NCI-H1436 treated with DMSO at 0.1 percent for 48 hours (cell line): Measurements from ENCODE around the gene CAMKV.
"Not testable (repeated sequence)": the region's sequence is repeated elsewhere in the genome, so short reads cannot be mapped to it uniquely, and the experiment has no call there.

ENCODE experiments used
- DNase-seq: peaks from one replicate; lab custom pipeline; 2025; lab: John Stamatoyannopoulos, UW

CAMKV gene

GRCh38 chr3:49855662-49856061 is 14.0 kb downstream of the CAMKV start:
- DNase-seq: no peak

GRCh38 chr3:49845694-49846093 is 24.0 kb downstream of the CAMKV start:
- DNase-seq: no peak

GRCh38 chr3:49844464-49845183 is 25.1 kb downstream of the CAMKV start:
- DNase-seq: no peak

GRCh38 chr3:49842843-49843517 is 26.7 kb downstream of the CAMKV start:
- DNase-seq: no peak

GRCh38 chr3:49841806-49842205 is 27.9 kb downstream of the CAMKV start:
- DNase-seq: no peak

- DNase-seq: no peak
Observed at GRCh38 chr3:49841126-49841696, 28.5 kb downstream of the CAMKV start.

DNA sequence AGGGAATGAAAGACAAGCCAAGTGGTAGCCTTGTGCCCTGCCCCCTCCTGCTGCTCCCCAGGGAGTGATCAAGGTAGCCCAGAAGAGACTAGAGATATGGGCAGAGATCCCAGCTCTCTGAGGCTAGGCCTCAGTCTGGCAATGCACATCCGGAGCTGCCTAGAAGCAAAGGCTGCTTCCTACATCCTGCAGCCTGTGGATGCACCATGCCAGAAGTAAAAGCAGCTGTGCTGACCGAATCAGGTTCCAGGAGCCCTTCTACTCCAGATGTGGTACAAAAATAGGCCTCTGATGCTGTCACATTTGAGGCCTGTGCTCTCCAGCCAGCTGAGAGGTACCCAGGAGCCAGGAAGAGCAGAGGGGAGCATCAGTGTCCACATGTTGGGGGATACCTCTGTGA is 29.3 kb downstream of the CAMKV start:
- DNase-seq: no peak

DNA sequence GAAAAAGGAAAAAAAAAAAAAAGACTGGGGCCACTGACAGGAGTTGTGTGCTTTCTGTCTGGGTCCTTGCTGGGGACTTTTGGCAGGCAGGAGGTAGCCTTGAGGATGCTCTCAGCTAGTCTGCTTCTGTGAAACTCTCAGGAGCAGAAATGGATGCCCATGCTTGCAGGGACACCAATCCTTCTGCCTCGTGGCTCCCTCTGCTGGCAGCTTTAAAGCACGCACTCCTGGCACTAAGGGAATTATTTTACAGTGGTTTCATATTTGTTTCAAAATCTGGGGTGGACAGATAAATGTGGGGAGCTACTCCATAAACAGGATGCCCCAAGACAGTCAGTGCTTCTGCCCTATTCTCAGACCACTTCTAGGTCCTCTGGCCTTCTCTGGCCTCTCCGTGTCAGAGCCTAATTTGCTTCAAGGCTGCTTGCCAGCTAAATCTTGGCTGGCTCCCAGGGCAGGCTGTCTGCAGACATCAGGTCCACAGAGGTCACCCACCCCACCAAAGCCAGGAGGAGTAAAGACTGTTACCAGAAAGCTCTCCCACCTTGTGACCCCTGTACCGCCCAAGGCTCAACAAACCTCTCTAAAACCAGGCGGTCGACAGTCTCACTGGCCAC is 30.4 kb downstream of the CAMKV start:
- no peak for DNase-seq

GRCh38 chr3:49831341-49831740 is 38.4 kb downstream of the CAMKV start:
- no peak for DNase-seq

GRCh38 chr3:49826016-49826415 is 43.7 kb downstream of the CAMKV start:
- no peak for DNase-seq

DNA sequence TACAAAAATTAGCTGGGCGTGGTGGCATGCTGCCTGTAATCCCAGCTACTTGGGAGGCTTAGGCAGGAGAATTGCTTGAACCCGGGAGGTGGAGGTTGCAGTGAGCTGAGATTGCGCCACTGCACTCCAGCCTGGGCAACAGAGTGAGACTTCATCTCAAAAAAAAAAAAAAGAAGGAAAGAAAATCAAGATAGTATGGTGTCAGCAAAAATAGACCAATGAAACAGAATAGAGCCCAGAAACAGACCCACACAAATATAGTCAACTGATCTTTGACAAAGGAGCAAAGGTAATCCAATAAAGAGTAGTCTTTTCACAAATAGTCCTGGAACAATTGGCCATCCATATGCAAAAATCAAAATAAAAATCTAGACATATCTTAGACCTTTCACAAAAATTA is 46.6 kb downstream of the CAMKV start:
- not testable (repeated sequence) for DNase-seq

- no peak for DNase-seq
Observed at GRCh38 chr3:49813497-49814174, 56.1 kb downstream of the CAMKV start, which contains the start of gene UBA7. TSS of gene UBA7 (minus strand) at chr3:49813953. CDS start at chr3:49813787, 166 bp downstream.

DNA sequence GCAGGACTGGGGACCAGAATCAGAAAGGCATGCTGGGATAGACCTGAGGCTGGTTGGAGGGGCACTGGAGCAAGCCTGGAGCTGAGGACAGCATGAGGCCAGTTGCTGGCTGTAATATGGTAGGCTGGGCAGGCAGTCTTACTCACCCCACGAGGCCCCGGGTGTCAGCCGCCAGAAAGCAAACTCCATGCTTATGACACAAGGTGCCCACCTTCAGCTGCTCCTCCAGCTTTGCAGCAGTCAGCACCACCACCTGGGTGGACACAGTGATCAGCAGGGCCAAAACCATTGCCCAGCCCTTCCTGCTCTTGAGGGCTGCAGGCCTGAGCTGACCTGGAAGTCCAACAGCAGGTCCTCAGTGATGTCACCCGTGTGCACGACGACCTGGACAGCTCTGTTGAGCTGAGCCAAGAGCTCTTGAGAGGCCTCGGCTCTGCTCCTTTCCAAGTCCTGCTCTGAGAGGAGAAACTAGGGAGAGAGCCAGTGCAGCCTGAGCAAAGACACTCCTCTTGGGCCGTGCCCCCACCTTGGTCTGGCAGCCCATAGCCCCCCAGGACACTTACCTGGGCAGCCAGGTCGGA is 56.7 kb downstream of the CAMKV start:
- no peak for DNase-seq
